Common myeloid progenitor, CD34-positive (primary cell): ENCODE data around the gene RNF215.

Source experiments
- CTCF ChIA-PET: fragments of 350-600 bp; sonication (Branson Sonifier 250); formaldehyde crosslinking; loops from one replicate; lab custom pipeline; 2021; ENCODE audit warnings: antibody characterized with exemption; lab: Charles Lee
- POLR2A ChIA-PET: fragments of 350-600 bp; sonication (Branson Sonifier 250); formaldehyde crosslinking; loops from one replicate; lab custom pipeline; 2021; ENCODE audit warnings: antibody characterized with exemption; lab: Charles Lee
- DNase-seq, 3 donors: peaks; one replicate each; pipeline versions ENCODE4 v3.0.0 to v3.0.0-alpha.2; 2013
- H3K27ac ChIP-seq, 2 experiments: 1 replicate in 1 of 2; 2 replicates in 1 of 2; pipeline ENCODE4 v1.7.0; 2013; ENCODE audit warnings: inconsistent platforms in 2 of 2, low read length in 2 of 2, mild to moderate bottlenecking in 2 of 2, low read depth in 1 of 2, moderate library complexity in 1 of 2; ENCODE audit not compliant: severe bottlenecking in 2 of 2, insufficient read depth in 1 of 2, poor library complexity in 1 of 2
- H3K27me3 ChIP-seq, 5 experiments: replicated peaks in 2 of 5; 1 replicate in 3 of 5; 2 replicates in 2 of 5; pipeline versions ENCODE4 v1.6.1 to v1.7.0; 2013; ENCODE audit warnings: low read length in 4 of 5, mild to moderate bottlenecking in 2 of 5, moderate library complexity in 2 of 5, inconsistent platforms in 1 of 5; ENCODE audit not compliant: insufficient read depth in 5 of 5, control insufficient read depth in 4 of 5
- H3K36me3 ChIP-seq, 4 experiments: 1 replicate in 2 of 4; 2 replicates in 2 of 4; pipeline versions ENCODE4 v1.6.1 to v1.7.0; 2013; ENCODE audit warnings: low read length in 3 of 4, control low read depth in 1 of 4, mild to moderate bottlenecking in 1 of 4; ENCODE audit not compliant: control insufficient read depth in 4 of 4, insufficient read depth in 4 of 4
- H3K4me1 ChIP-seq, 4 experiments: 1 replicate in 3 of 4; 2 replicates in 1 of 4; pipeline versions ENCODE4 v1.6.1 to v1.7.1; 2013; ENCODE audit warnings: low read length in 3 of 4, mild to moderate bottlenecking in 3 of 4, control low read depth in 1 of 4, inconsistent platforms in 1 of 4, moderate library complexity in 1 of 4; ENCODE audit not compliant: control insufficient read depth in 4 of 4, insufficient read depth in 4 of 4; ENCODE audit errors: control extremely low read depth in 1 of 4
- H3K4me3 ChIP-seq, 7 experiments: 1 replicate in 4 of 7; 2 replicates in 3 of 7; pipeline versions ENCODE4 v1.5.1 to v1.7.0; 2013; ENCODE audit warnings: mild to moderate bottlenecking in 7 of 7, low read length in 6 of 7, moderate library complexity in 6 of 7, inconsistent platforms in 2 of 7, low read depth in 2 of 7, control low read depth in 1 of 7; ENCODE audit not compliant: insufficient read depth in 4 of 7, control insufficient read depth in 1 of 7; ENCODE audit errors: extremely low read depth in 1 of 7
- H3K9me3 ChIP-seq, 5 experiments: 1 replicate in 4 of 5; 2 replicates in 1 of 5; pipeline versions ENCODE4 v1.6.1 to v1.7.1; 2013; ENCODE audit warnings: low read length in 4 of 5, mild to moderate bottlenecking in 2 of 5, inconsistent platforms in 1 of 5, low read depth in 1 of 5, moderate library complexity in 1 of 5; ENCODE audit not compliant: control insufficient read depth in 4 of 5, insufficient read depth in 2 of 5; ENCODE audit errors: control extremely low read depth in 1 of 5
- WGBS: methylation state at CpG from one replicate; pipeline ENCODE4 v1.1.5; 2013; ENCODE audit not compliant: insufficient coverage; 5-methylcytosine and 5-hydroxymethylcytosine counted together

The RNF215 gene

GRCh38 chr22:30332551-30332950 lies 54.7 kb downstream of the RNF215 start:
- H3K27ac ChIP-seq = no peak overlapping the region
- WGBS = 96% methylated on average over 4 of the region's 5 CpGs
- H3K4me1 ChIP-seq = peaks cover 1 to 11% (median 3%) of the 10 kb centered on the region in 4 experiments
- no peaks in the 10 kb centered on the region for H3K9me3 ChIP-seq
- no peaks in the 10 kb centered on the region for H3K27me3 ChIP-seq
- ChIA-PET CTCF (interaction anchor here (1.2 to 2.6 kb wide), 5 partner anchors 17 to 45 kb away, joined by 3 to 9 read pairs (median 3); no protein-coding TSS in a partner anchor), POLR2A (interaction anchor here (0.5 kb wide), 1 partner anchor 144 kb away, joined by 3 read pairs; no protein-coding TSS in a partner anchor)
- peaks cover 16 to 65% (median 49%) of the 10 kb centered on the region in 4 experiments for H3K36me3 ChIP-seq
- no peak overlapping the region for H3K4me3 ChIP-seq
- no peak for DNase-seq
